Activated naive CD8-positive, alpha-beta T cell treated with anti-CD3 and anti-CD28 coated beads, Interleukin-2, amount 10 ng/mL, durations not matched to agents 7 days and 5 days (primary cell): Measurements from ENCODE around the gene CARD19. TPM values are rescaled to one million over a fixed set of nuclear protein-coding genes. Genes with fewer than 3 reads are reported as not detected.

ENCODE experiments used
- ATAC-seq: fragments of 150-1000 bp; cut with Tn5 transposase; one replicate; pipeline ENCODE4 v1.10.0; 2021; ENCODE audit warnings: low read depth, moderate library complexity
- POLR2A ChIA-PET: fragments of 350-600 bp; sonication (Branson Sonifier 250); formaldehyde crosslinking; loops from one replicate; lab custom pipeline; 2021; ENCODE audit warnings: antibody characterized with exemption; lab: Charles Lee
- DNase-seq: peaks from one replicate; pipeline ENCODE4 v3.0.0; 2021
- H3K27ac Mint-ChIP-seq: one replicate; pipeline ENCODE4 v1.8.0; 2022; ENCODE audit warnings: mild to moderate bottlenecking, mixed read lengths
- H3K27me3 Mint-ChIP-seq: one replicate; pipeline ENCODE4 v1.8.0; 2022; ENCODE audit warnings: mild to moderate bottlenecking, moderate library complexity, mixed read lengths
- H3K36me3 Mint-ChIP-seq: one replicate; pipeline ENCODE4 v1.8.0; 2021; ENCODE audit warnings: mild to moderate bottlenecking, mixed read lengths
- H3K4me1 Mint-ChIP-seq: one replicate; pipeline ENCODE4 v1.8.0; 2021; ENCODE audit warnings: mixed read lengths
- H3K4me3 Mint-ChIP-seq: one replicate; pipeline ENCODE4 v1.8.0; 2022; ENCODE audit warnings: mild to moderate bottlenecking, moderate library complexity, mixed read lengths
- H3K9me3 Mint-ChIP-seq: one replicate; pipeline ENCODE4 v1.8.0; 2021; ENCODE audit warnings: mixed read lengths
- total RNA-seq, 2 experiments: library from RNA; stranded (reverse); gene quantifications; one replicate each; pipeline ENCODE4 v1.2.3, GENCODE V29; 2021

CARD19 gene
- total RNA-seq, 2 experiments from 2014 or later: 68.1 to 68.2 TPM

DNA sequence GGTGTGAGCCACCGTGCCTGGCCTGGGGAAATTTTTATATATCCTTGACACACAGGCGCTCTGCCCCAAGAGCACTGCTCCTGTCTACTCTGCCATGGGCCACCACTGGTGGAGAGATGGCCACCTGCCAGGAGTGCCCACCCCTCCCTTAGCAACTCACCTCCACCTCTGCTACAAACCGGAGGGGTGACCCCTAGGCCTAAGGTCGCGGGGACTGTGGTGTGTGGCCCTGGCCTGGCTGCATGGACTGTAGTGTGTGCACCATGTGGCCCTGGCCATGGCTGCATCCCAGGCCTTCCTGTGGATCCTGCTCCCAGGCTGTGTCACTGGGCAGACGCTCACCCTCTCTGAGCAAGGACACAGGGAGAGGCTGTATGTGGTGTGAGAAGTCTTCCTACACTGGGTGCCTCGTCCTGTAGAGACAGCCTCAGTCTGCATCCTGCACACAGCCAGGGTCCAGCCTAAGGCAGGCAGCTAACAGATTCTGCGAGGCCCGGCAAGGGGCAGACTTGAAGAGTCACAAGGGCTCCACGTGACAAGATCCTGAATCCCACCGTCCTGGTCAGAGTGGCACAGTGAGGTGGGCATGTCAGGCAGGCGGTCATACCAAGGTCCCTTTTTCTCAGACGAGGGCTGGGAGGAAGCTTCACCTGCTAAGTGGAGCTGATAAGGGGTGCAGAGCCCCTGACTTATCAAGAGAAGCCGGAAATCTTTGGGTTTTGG lies 27.7 kb downstream of the CARD19 start:
- Mint-ChIP-seq H3K27ac (peak overlapping the region; percentile 48), H3K4me3 (no peak overlapping the region), H3K36me3 (peaks cover 5% of the 10 kb centered on the region), H3K27me3 (no peaks in the 10 kb centered on the region), H3K4me1 (peaks cover 34% of the 10 kb centered on the region), H3K9me3 (no peaks in the 10 kb centered on the region)
- POLR2A ChIA-PET: interaction anchor here (3.4 kb wide), 1 partner anchor 11 kb away, joined by 12 read pairs; the partner anchor contains the start of gene NINJ1
- ATAC-seq (no peak), DNase-seq (peak; percentile 32)

DNA sequence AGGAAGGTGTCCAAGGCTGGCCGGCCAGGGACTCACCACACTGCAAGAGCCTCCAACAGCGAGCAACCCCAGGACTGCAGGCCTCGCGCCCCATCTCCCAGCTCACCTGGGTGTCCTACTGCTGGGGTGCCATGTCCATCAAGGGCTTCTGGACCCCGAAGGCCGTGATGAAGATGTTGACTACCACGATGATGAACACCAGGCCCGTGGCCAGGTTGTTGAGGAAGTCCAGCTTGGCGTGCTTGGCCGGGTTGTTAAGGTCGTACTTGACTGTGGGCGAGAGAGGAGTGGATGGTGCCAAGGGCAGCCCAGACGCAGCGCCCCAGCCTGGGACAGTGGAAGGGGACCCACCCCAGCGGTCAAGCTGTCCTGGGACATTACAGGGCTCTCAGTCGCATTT lies 28.8 kb downstream of the CARD19 start:
- POLR2A ChIA-PET: interaction anchor here (3.4 kb wide), 1 partner anchor 10 kb away, joined by 12 read pairs; the partner anchor contains the start of gene NINJ1
- no peak overlapping the region for H3K4me3 Mint-ChIP-seq

DNA sequence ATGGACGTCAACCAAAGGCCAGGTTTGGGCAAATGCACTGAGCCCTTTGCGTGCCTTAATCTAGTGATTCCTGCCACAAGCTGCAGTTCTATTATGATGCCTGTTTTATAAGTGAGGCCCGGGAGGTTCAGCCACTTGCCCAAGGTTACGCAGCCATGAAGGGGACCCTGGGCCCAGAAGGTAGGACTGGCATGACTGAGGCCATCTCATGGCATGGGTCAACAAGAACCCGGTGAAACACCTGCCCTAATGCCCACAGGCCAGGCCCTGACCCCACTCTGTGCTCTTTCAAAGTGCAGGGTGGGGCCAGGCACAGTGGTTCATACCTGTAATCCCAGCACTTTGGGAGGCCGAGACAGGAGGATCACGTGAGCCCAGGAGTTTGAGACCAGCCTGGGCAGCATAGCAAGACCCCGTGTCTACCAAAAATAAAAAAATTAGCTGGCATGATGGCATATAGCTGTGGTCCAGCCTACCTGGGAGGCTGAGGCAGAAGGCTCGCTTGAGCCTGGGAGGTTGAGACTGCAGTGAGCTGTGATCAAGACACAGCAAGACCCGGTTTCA lies 29.4 kb downstream of the CARD19 start:
- ATAC-seq (no peak), DNase-seq (no peak)
- H3K27me3 Mint-ChIP-seq: no peaks in the 10 kb centered on the region
- peak overlapping the region; percentile 77 for H3K4me3 Mint-ChIP-seq
- peaks cover 23% of the 10 kb centered on the region for H3K4me1 Mint-ChIP-seq
- POLR2A ChIA-PET: interaction anchor here (1.0 to 3.4 kb wide), 3 partner anchors 9 to 17 kb away, joined by 4 to 12 read pairs (median 5); partner anchors contain the start of gene NINJ1
- H3K36me3 Mint-ChIP-seq: peaks cover 4% of the 10 kb centered on the region
- H3K9me3 Mint-ChIP-seq: no peaks in the 10 kb centered on the region
- peak overlapping the region; percentile 97 for H3K27ac Mint-ChIP-seq

More for the DNA sequence above, 28.8 kb downstream of the CARD19 start:
- no peaks in the 10 kb centered on the region for H3K9me3 Mint-ChIP-seq
- H3K4me1 Mint-ChIP-seq: peaks cover 29% of the 10 kb centered on the region
- peak overlapping the region; percentile 56 for H3K27ac Mint-ChIP-seq
- peaks cover 5% of the 10 kb centered on the region for H3K36me3 Mint-ChIP-seq
- no peak for ATAC-seq
- peak; percentile 19 for DNase-seq
- no peaks in the 10 kb centered on the region for H3K27me3 Mint-ChIP-seq

DNA sequence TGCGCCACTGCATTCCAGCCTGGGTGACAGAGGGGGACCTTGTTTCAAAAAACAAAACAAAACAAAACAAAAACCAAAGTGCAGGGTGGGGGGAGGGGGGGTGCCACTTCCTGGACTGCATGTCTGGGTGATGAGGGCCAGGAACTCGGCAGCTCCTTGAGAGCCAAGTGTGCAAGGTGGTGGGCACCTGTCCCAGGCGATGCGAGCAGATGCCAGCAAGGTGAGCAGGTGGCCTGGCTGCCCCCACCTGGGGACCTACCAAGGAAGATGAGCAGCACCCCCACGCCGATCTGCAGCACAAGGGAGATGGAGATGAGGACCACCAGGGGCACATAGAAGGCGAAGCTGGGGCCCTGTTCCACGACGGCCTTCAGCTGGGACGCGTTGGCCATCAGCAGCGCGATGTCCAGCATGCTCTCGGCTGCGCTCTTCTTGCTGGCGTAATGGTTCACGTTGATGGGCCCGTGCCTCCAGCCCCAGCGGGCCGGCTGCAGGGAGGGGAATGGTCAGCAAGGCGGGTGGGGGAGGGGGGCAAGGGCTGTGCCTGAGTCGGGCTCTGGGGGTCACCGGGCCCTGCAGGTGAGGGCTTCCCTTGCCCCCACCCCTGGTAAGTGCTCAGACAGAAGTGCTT lies 30.2 kb downstream of the CARD19 start:
- DNase-seq: peak; percentile 37
- peaks cover 4% of the 10 kb centered on the region for H3K36me3 Mint-ChIP-seq
- peaks cover 23% of the 10 kb centered on the region for H3K4me1 Mint-ChIP-seq
- ATAC-seq: no peak
- POLR2A ChIA-PET: interaction anchor here (1.0 to 3.4 kb wide), 3 partner anchors 8 to 18 kb away, joined by 4 to 12 read pairs (median 5); partner anchors contain the start of gene NINJ1
- H3K27ac Mint-ChIP-seq: peak overlapping the region; percentile 97
- peak overlapping the region; percentile 77 for H3K4me3 Mint-ChIP-seq
- no peaks in the 10 kb centered on the region for H3K9me3 Mint-ChIP-seq
- no peaks in the 10 kb centered on the region for H3K27me3 Mint-ChIP-seq

DNA sequence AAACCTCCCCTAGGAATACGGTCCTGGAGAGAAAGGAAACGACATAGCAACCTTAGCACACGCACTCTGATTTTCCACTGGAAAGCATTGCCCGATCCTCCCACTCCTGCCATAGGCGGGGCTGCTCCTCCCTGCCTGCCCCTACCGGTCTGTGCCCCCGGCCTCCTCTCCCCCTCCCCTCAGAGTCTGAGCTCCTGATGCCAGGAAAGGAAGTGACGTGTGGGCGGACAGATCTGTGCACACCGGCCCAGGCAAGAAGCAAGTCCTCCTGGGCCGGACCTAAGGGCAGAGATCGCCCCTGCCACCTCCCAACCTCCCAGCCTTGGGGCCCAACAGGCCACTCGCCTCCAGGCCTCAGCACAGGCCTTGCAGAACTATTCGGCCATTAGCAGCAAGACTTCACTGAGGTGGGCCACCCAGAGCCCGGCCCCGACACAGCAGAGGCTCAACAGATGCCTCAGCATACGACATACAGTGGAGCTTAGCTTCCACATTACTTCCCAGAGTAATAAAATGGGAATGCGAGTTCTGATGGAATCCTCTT lies 30.9 kb downstream of the CARD19 start:
- POLR2A ChIA-PET: interaction anchor here (1.9 to 3.4 kb wide), 2 partner anchors 8 to 15 kb away, joined by 5 to 12 read pairs; partner anchors contain the start of gene NINJ1
- peak; percentile 23 for ATAC-seq

DNA sequence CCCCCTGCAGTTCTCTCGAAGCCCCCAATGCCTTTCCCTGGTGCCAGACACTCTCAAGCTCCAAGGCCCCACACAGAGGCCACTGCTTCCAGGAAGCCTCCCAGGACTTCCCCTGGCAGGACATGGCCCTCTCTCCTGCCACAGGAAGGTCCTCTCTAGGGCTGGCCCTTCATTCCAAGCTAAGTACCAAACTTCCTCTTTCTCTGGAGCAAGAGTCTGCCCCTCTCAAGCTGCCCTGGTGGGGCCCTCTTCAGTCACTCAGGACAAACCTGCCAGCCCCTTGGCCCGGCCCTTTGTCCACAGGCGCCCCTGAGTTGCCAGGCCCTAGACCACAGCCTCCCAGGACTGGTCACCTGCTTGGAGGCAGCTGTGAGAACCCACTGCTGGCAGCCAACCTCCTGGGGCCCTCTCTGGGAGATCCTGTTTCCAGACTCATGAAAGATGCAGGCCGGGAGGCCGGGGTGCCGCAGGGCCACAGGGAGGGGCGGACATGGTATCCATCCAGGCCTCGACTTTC lies 31.4 kb downstream of the CARD19 start:
- DNase-seq (peak; percentile 29), ATAC-seq (no peak)
- Mint-ChIP-seq H3K27me3 (no peaks in the 10 kb centered on the region), H3K36me3 (peaks cover 4% of the 10 kb centered on the region), H3K4me1 (peaks cover 33% of the 10 kb centered on the region), H3K27ac (peak overlapping the region; percentile 97), H3K9me3 (no peaks in the 10 kb centered on the region), H3K4me3 (no peak overlapping the region)
- POLR2A ChIA-PET: interaction anchor here (1.9 kb wide), 1 partner anchor 14 kb away, joined by 5 read pairs; no protein-coding TSS in a partner anchor

More for the DNA sequence above, 30.9 kb downstream of the CARD19 start:
- Mint-ChIP-seq H3K36me3 (peaks cover 4% of the 10 kb centered on the region), H3K27ac (peak overlapping the region; percentile 97), H3K4me1 (peaks cover 29% of the 10 kb centered on the region), H3K4me3 (peak overlapping the region; percentile 48), H3K9me3 (no peaks in the 10 kb centered on the region), H3K27me3 (no peaks in the 10 kb centered on the region)
- peak; percentile 39 for DNase-seq

DNA sequence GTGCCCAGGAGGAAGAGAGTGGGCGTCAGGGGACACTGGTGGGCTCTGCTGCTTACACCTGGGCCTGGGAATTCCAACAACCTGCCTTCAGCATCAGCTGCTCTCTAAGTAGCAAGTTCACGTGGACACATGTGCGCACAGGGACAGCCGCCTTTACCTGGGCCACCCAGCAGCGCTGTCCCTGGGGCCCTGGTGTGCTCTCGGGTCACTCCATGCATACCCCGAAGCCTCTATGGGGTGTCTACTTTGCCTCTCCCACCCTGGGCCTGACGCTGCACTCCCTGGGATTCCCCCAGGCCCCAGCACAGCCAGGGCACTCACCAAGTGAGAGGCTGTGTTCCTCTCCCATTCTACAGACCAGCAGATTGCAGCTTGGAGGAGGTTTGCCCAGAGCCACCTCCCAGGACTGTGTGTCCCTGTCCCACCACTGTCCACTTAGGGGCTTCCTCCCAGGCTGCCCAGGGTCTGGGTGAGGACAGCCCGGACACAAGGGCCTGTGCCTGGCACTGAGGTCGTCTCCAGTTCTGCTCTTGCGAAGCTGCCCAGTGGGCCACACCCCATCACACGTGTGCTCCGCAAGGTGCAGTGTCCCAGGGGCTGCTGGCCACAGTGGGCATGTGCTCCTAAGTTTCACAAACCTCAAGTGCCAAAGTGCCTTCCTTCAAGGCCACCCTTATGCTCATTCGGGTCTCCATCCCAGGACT lies 32.1 kb downstream of the CARD19 start:
- ATAC-seq (no peak), DNase-seq (no peak)
- Mint-ChIP-seq H3K4me3 (no peak overlapping the region), H3K27ac (peak overlapping the region; percentile 47), H3K36me3 (peaks cover 4% of the 10 kb centered on the region), H3K27me3 (no peaks in the 10 kb centered on the region), H3K9me3 (no peaks in the 10 kb centered on the region), H3K4me1 (peaks cover 40% of the 10 kb centered on the region)
- POLR2A ChIA-PET: no interaction called here

DNA sequence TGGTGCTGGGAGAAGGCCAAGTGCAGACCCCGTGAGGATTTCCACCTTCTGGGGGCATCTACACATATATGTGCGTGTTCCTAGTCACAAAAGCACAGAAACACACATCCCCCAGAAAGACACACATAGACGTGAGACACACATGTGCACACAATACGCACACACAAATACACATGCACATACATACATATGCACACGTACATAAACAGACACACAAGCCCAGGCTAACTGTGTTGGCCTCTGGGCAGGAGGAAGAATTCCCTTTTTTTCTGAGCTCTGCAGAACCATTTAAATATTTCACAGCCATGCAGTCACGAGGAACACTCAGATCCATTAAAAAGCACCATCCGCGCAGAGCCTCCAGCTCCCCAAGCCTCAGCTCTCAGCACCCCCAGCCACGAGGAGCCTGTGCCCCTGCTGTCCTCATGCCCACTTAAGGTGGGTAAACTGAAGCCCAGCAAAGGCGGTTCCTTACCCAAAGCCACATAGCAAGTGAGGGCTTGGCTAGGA lies 32.8 kb downstream of the CARD19 start:
- Mint-ChIP-seq H3K4me3 (no peak overlapping the region), H3K4me1 (peaks cover 40% of the 10 kb centered on the region), H3K36me3 (peaks cover 4% of the 10 kb centered on the region), H3K9me3 (no peaks in the 10 kb centered on the region), H3K27me3 (no peaks in the 10 kb centered on the region), H3K27ac (peak overlapping the region; percentile 47)
- DNase-seq (no peak), ATAC-seq (no peak)
- POLR2A ChIA-PET: interaction anchor here (1.1 kb wide), 1 partner anchor 9 kb away, joined by 4 read pairs; no protein-coding TSS in a partner anchor

DNA sequence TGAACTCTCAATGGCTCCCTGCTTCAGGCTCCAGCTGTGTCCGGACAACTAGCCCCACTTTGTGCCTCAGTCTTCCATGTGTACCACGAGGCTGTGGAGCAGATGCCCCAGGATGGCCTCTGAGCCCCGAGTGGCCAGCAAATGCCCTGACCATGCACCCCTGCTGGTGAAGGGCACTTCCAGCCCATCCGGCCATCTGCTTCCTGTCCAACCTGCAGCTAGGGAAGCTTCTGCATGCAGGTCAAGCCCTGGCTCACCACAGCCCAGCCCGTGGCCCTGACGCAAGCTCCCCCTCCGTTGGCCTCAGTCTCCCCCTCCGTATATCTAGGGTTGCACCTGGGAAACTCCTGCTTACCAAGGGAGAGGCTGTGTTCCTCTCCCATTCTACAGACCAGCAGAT lies 33.3 kb downstream of the CARD19 start:
- Mint-ChIP-seq H3K4me1 (peaks cover 40% of the 10 kb centered on the region), H3K36me3 (peaks cover 4% of the 10 kb centered on the region), H3K27ac (no peak overlapping the region), H3K27me3 (no peaks in the 10 kb centered on the region), H3K4me3 (no peak overlapping the region), H3K9me3 (no peaks in the 10 kb centered on the region)
- DNase-seq (no peak), ATAC-seq (no peak)
- POLR2A ChIA-PET: interaction anchor here (1.1 kb wide), 1 partner anchor 9 kb away, joined by 4 read pairs; no protein-coding TSS in a partner anchor

DNA sequence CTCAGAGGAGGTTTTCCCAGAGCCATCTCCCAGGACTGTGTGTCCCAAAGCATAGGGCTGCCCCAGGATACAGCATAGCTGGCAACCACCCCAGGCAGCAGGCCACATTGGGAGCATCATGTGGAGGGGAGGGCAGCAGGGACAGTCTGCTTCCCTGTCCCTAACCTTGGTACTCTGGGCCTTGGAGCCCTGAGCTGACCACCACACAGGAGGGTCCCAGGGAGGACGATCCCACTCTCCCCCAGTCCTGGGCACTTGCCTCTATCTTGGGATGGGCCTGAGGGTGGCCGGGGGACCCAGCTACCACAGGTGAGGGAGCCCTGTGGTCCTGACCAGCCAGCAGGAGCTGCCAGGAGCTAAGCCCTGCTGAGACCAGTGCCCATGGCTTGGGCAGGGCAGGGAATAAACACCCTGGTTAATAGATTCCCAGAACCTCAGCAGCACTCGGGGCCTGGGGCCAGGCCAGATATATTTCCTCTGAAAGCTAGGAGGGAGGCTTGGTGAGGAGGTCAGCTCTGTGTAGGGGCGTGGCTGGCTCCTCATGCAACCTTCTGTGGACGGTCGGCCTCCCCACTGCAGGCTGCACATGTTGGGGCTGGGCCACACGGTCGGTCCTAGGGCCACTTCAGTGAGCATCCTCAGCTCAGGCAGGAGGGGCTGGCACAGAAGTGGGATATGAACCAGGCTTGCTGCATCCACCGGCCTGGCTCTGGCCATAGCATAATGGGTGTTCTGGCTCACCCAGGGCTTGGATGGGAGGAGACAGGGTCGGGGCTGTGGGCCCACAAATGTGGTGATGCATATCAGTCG lies 33.9 kb downstream of the CARD19 start:
- DNase-seq: no peak
- Mint-ChIP-seq H3K4me1 (peaks cover 44% of the 10 kb centered on the region), H3K27ac (no peak overlapping the region), H3K27me3 (no peaks in the 10 kb centered on the region), H3K9me3 (no peaks in the 10 kb centered on the region), H3K4me3 (no peak overlapping the region), H3K36me3 (peaks cover 4% of the 10 kb centered on the region)
- POLR2A ChIA-PET: interaction anchor here (1.1 kb wide), 1 partner anchor 10 kb away, joined by 4 read pairs; no protein-coding TSS in a partner anchor
- no peak for ATAC-seq

DNA sequence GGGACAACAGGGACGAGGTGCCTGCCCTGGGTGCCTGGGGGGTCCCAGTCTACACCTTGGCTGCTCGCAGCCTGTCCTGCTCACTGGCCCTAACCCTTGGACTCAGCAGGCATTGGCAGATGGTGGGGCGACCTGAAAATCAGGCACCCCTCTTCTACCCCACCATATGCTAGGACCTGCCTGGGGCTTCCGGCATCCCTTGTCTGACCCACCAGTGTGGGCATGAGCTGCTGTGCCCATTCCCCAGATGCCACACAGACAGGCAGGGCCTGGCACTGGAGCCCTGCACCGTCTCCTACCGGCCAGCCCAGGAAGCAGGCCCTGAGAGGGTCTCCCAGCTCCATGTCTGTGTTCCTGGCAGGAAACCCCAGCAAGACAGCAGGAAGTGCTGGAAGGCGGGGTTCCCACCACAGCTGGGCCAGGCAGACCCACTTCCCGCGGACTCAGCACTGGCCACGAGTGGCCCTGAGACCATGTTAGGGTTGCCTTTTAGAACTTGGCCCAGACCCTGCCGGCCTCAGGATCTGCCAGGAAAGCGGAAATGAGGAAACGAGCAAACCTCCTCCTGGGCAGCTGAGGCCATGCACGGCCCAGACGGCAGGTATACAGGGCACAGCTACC lies 35.0 kb downstream of the CARD19 start:
- peaks cover 41% of the 10 kb centered on the region for H3K4me1 Mint-ChIP-seq
- H3K36me3 Mint-ChIP-seq: peaks cover 1% of the 10 kb centered on the region
- no peak for ATAC-seq
- no peak overlapping the region for H3K4me3 Mint-ChIP-seq
- POLR2A ChIA-PET: no interaction called here
- DNase-seq: no peak
- no peaks in the 10 kb centered on the region for H3K9me3 Mint-ChIP-seq
- H3K27me3 Mint-ChIP-seq: no peaks in the 10 kb centered on the region
- H3K27ac Mint-ChIP-seq: peak overlapping the region; percentile 26
